K562 (cell line): Measurements from ENCODE around the gene SNX25. TPM values are rescaled to one million over a fixed set of nuclear protein-coding genes. Genes with fewer than 3 reads are reported as not detected.

Experiments used
- ATAC-seq: fragments of 200-7000 bp; cut with Tn5 transposase; 3 replicates; pipeline ENCODE4 v1.9.1; 2020; ENCODE audit warnings: moderate library complexity
- BruUV-seq: library from RNA; stranded (reverse); fragments of 400-500 nt; replicated peaks from 2 replicates; lab custom pipeline; 2021; lab: Mats Ljungman, UMichigan
- CTCF ChIA-PET: fragments of 300-600 bp; formaldehyde crosslinking; extraction: SDS; loops from one replicate; lab custom pipeline; 2021; ENCODE audit warnings: low intra/inter-chr PET ratio; lab: Yijun Ruan, JAX
- POLR2A ChIA-PET: fragments of 300-600, 350-650 bp; sonication (Branson Sonifier 250); formaldehyde crosslinking; extraction: SDS; loops from one replicate; lab custom pipeline; 2021; ENCODE audit warnings: antibody characterized with exemption, inconsistent platforms; lab: Yijun Ruan, JAX
- DNase-seq, 4 experiments: peaks; one replicate each; pipeline versions ENCODE4 v3.0.0 to v3.0.0-alpha.2; 2011 to 2018; ENCODE audit warnings: low spot score in 3 of 4, mixed read lengths in 3 of 4; ENCODE audit errors: extremely low read depth in 1 of 4
- FAIRE-seq: peaks from 2 replicates; lab custom pipeline; 2011; peaks lifted over from hg19 to GRCh38; lab: Jason Lieb, UNC
- H2AFZ ChIP-seq: 2 replicates; pipeline ENCODE4 v1.6.0; 2011; ENCODE audit warnings: low read depth, low read length, control low read depth, inconsistent platforms
- H3K27ac ChIP-seq: fragments of 200-600 bp; 3 replicates; pipeline ENCODE4 v1.8.0; 2011; ENCODE audit warnings: low read depth, mild to moderate bottlenecking, control low read depth, inconsistent platforms, low read length, moderate library complexity, mixed read lengths; ENCODE audit errors: extremely low read depth
- H3K27me3 ChIP-seq, 2 experiments: fragments of 300-600 bp in 1 of 2; 2 replicates in 1 of 2; 3 replicates in 1 of 2; pipeline versions ENCODE4 v1.6.0 to v1.8.0; 2011; ENCODE audit warnings: inconsistent platforms in 2 of 2, low read length in 2 of 2, mild to moderate bottlenecking in 1 of 2, mixed read lengths in 1 of 2, moderate library complexity in 1 of 2; ENCODE audit not compliant: control insufficient read depth in 2 of 2, insufficient read depth in 2 of 2
- H3K36me3 ChIP-seq: fragments of 300-600 bp; 3 replicates; pipeline ENCODE4 v1.8.0; 2011; ENCODE audit warnings: mild to moderate bottlenecking, low read length, inconsistent platforms; ENCODE audit not compliant: control insufficient read depth, insufficient read depth
- H3K4me1 ChIP-seq, 2 experiments: fragments of 200-600 bp in 1 of 2; replicated peaks in 1 of 2; 2 replicates in 1 of 2; 3 replicates in 1 of 2; pipeline versions ENCODE4 v1.5.1 to v1.8.0; 2011; ENCODE audit warnings: inconsistent platforms in 2 of 2, low read length in 2 of 2, mild to moderate bottlenecking in 1 of 2, mixed read lengths in 1 of 2, moderate library complexity in 1 of 2; ENCODE audit not compliant: control insufficient read depth in 2 of 2, insufficient read depth in 2 of 2
- H3K4me2 ChIP-seq: 2 replicates; pipeline ENCODE4 v1.6.1; 2011; ENCODE audit warnings: low read length, control low read depth, inconsistent platforms, mixed read lengths; ENCODE audit not compliant: insufficient read depth
- H3K4me3 ChIP-seq: fragments of 200-600 bp; sonication (generic), shearing (Covaris generic); 2 replicates; pipeline ENCODE4 v1.5.1; 2016; ENCODE audit warnings: control low read depth, inconsistent platforms
- H3K79me2 ChIP-seq: fragments of 200-600 bp; 3 replicates; pipeline ENCODE4 v1.8.0; 2011; ENCODE audit warnings: low read length, inconsistent platforms; ENCODE audit not compliant: control insufficient read depth, insufficient read depth
- H3K9ac ChIP-seq, 2 experiments: 2 replicates each; pipeline versions ENCODE4 v1.6.0 to v1.6.1; 2011; ENCODE audit warnings: low read depth in 2 of 2, low read length in 2 of 2, control low read depth in 1 of 2, inconsistent platforms in 1 of 2, mild to moderate bottlenecking in 1 of 2, mixed read lengths in 1 of 2; ENCODE audit not compliant: insufficient read depth in 1 of 2
- H3K9me1 ChIP-seq: one replicate; pipeline ENCODE4 v1.6.0; 2011; ENCODE audit warnings: inconsistent platforms, mild to moderate bottlenecking, low read length, moderate library complexity; ENCODE audit not compliant: control insufficient read depth, insufficient read depth
- H3K9me3 ChIP-seq: replicated peaks from 2 replicates; pipeline ENCODE4 v1.5.1; 2011; ENCODE audit warnings: low read depth, low read length, inconsistent platforms; ENCODE audit not compliant: control insufficient read depth, insufficient read depth
- H4K20me1 ChIP-seq: replicated peaks from 2 replicates; pipeline ENCODE4 v1.6.1; 2011; ENCODE audit warnings: low read length, inconsistent platforms, mixed read lengths; ENCODE audit not compliant: control insufficient read depth, insufficient read depth
- DPF2 ChIP-seq: fragments of 450-650 bp; IDR thresholded peaks from 2 replicates; pipeline ENCODE4 v1.6.1; 2016
- EGR1 ChIP-seq: fragments of 450-650 bp; conservative IDR thresholded peaks from 2 replicates; pipeline ENCODE4 v1.6.1; 2017; ENCODE audit warnings: mild to moderate bottlenecking
- ELK3 ChIP-seq: fragments of 450-650 bp; formaldehyde crosslinking; IDR thresholded peaks from 2 replicates; pipeline ENCODE4 v1.4.0; 2020; ENCODE audit warnings: mild to moderate bottlenecking
- HES1 ChIP-seq: fragments of 450-650 bp; IDR thresholded peaks from 2 replicates; pipeline ENCODE4 v1.6.1; 2016; ENCODE audit warnings: low read depth, mild to moderate bottlenecking, moderate library complexity
- MAX ChIP-seq: sonication (generic); formaldehyde crosslinking; IDR thresholded peaks from 2 replicates; pipeline ENCODE4 v1.9.0; 2022; ENCODE audit warnings: mild to moderate bottlenecking, missing genetic modification reagents
- NEUROD1 ChIP-seq: fragments of 150-350 bp; IDR thresholded peaks from 2 replicates; pipeline ENCODE4 v1.6.1; 2014; ENCODE audit warnings: borderline replicate concordance, low read length, low read depth; ENCODE audit not compliant: partially characterized antibody
- NR2F6 ChIP-seq: fragments of 450-650 bp; formaldehyde crosslinking; IDR thresholded peaks from 2 replicates; pipeline ENCODE4 v1.4.0; 2020; ENCODE audit warnings: mild to moderate bottlenecking
- RCOR1 ChIP-seq, 2 experiments: IDR thresholded peaks; 2 replicates each; pipeline ENCODE4 v1.6.1; 2012; ENCODE audit warnings: low read depth in 2 of 2, low read length in 2 of 2, borderline replicate concordance in 1 of 2, improper control_type of control experiment in 1 of 2
- SIN3B ChIP-seq: fragments of 450-650 bp; IDR thresholded peaks from 2 replicates; pipeline ENCODE4 v1.6.1; 2017; ENCODE audit warnings: low read depth, mild to moderate bottlenecking, moderate library complexity
- SMAD1 ChIP-seq: fragments of 150-350 bp; IDR thresholded peaks from 2 replicates; pipeline ENCODE4 v1.6.1; 2014; ENCODE audit warnings: low read length, low read depth; ENCODE audit not compliant: partially characterized antibody
- SMARCC2 ChIP-seq: fragments of 450-650 bp; IDR thresholded peaks from 2 replicates; pipeline ENCODE4 v1.6.1; 2017; ENCODE audit warnings: antibody characterized with exemption, moderate library complexity, mild to moderate bottlenecking, low read depth
- TAF15 ChIP-seq: fragments of 200-400 bp; formaldehyde crosslinking; IDR thresholded peaks from 2 replicates; pipeline ENCODE4 v1.6.1; 2017; ENCODE audit warnings: mild to moderate bottlenecking, low read depth, low read length, moderate library complexity
- XRCC5 ChIP-seq: fragments of 200-400 bp; formaldehyde crosslinking; IDR thresholded peaks from 2 replicates; pipeline ENCODE4 v1.6.1; 2017; ENCODE audit warnings: low read depth, mild to moderate bottlenecking, low read length
- ZNF609 ChIP-seq: sonication (generic); formaldehyde crosslinking; IDR thresholded peaks from 2 replicates; pipeline ENCODE4 v1.8.1; 2023; ENCODE audit warnings: missing genetic modification reagents, mild to moderate bottlenecking, borderline replicate concordance
- WGBS: fragments of 100-300 bp; shearing (Covaris generic); methylation state at CpG from one replicate; pipeline ENCODE4 v1.1.6; 2016; ENCODE audit warnings: low coverage, mixed read lengths; ENCODE audit not compliant: insufficient coverage; ENCODE audit errors: missing lambda C conversion rate; 5-methylcytosine and 5-hydroxymethylcytosine counted together
- in situ Hi-C: fragments of 300-500 bp; cut with MboI; formaldehyde crosslinking; loops from 4 replicates; pipeline ENCODE4 v1.15.0; 2018; ENCODE audit warnings: inconsistent platforms, mixed read lengths
- intact Hi-C: fragments of 100-400 bp; cut with micrococcal nuclease; formaldehyde crosslinking; loops from 2 replicates; pipeline ENCODE4 v1.14.2; 2022
- polyA plus RNA-seq, 8 experiments: library from polyadenylated mRNA; depleted of rRNA in 4 of 8; stranded (reverse) in 5 of 8; unstranded in 3 of 8; fragments of >200 nt; fragmentation: Nextera tagmentation in 2 of 8; fragmentation: Illumina TruSeq in 1 of 8; extraction: Ambion mirVana in 2 of 8; extraction: Trizol in 1 of 8; gene quantifications; 2 replicates each; pipeline versions ENCODE4 v1.2.1 to v1.2.3, GENCODE V29; 2011 to 2014; ENCODE audit warnings: inconsistent platforms in 1 of 8, missing spikeins in 1 of 8
- total RNA-seq, 7 experiments: library from RNA; depleted of rRNA in 6 of 7; stranded (reverse); fragments of >200 nt in 6 of 7; fragmentation: Illumina TruSeq in 2 of 7; extraction: Trizol in 2 of 7; gene quantifications; 2 replicates each; pipeline versions ENCODE4 v1.2.1 to v1.2.3, GENCODE V29; 2011 to 2021; ENCODE audit warnings: low replicate concordance in 1 of 7

SNX25 gene
- total and polyA plus RNA-seq, 9 of the 15 experiments (the other 6 are each of a cell fraction or from before 2014, with no cell fraction given) = 2.5 to 23.4 (median 13.3) TPM

GRCh38 chr4:185369731-185370130, 160.3 kb downstream of the SNX25 start (continued):
- no peak for TF ChIP-seq ELK3
- TF ChIP-seq, all 486 proteins: peak for 0

GRCh38 chr4:185370268-185370949, 161.0 kb downstream of the SNX25 start:
- H3K4me3 ChIP-seq = no peak overlapping the region
- no peaks in the 10 kb centered on the region for H3K27me3 ChIP-seq
- H3K27ac ChIP-seq = no peak overlapping the region
- intact Hi-C loops (no loop called here), in situ Hi-C loops (no loop called here)
- no peak overlapping the region for H3K4me2 ChIP-seq
- POLR2A ChIA-PET = interaction anchor here (1.4 kb wide), 1 partner anchor 12 kb away, joined by 4 read pairs; no protein-coding TSS in a partner anchor
- FAIRE-seq (no peak), DNase-seq (no peak), ATAC-seq (no peak)
- no peaks in the 10 kb centered on the region for H4K20me1 ChIP-seq
- H3K36me3 ChIP-seq = peaks cover 4% of the 10 kb centered on the region; the same call in 1 of the 3 replicates
- H3K79me2 ChIP-seq = no peaks in the 10 kb centered on the region
- H3K9me1 ChIP-seq = no peaks in the 10 kb centered on the region
- BruUV-seq = no TSS peak
- no peak overlapping the region for H2AFZ ChIP-seq
- 91% methylated on average over 11 of the region's 11 CpGs for WGBS
- H3K9ac ChIP-seq = no peak overlapping the region
- CTCF ChIA-PET = no interaction called here
- H3K9me3 ChIP-seq = no peaks in the 10 kb centered on the region
- H3K4me1 ChIP-seq = peaks cover 0 to 12% of the 10 kb centered on the region in 2 experiments; a peak in 3 of 5 replicates
- TF ChIP-seq SIN3B (no peak), EGR1 (no peak), HES1 (no peak), ZNF609 (CRISPR knock-in tag) (no peak), SMARCC2 (no peak), MAX (CRISPR knock-in tag) (no peak), DPF2 (no peak), TAF15 (no peak), NEUROD1 (no peak), XRCC5 (no peak), SMAD1 (no peak), NR2F6 (CRISPR knock-in tag) (no peak), RCOR1 (IDR thresholded peaks at IDR 0.05; ENCODE audit: borderline replicate concordance in 1 of 2, low read depth in 2 of 2, low read length in 2 of 2) (no peak)
